ENCODE data around the gene PPP1R13B. TPM values are rescaled to one million over a fixed set of nuclear protein-coding genes. Genes with fewer than 3 reads are reported as not detected.

PPP1R13B gene
- total RNA-seq, 1 donor from 2014 or later, result 2.5 TPM

DNA sequence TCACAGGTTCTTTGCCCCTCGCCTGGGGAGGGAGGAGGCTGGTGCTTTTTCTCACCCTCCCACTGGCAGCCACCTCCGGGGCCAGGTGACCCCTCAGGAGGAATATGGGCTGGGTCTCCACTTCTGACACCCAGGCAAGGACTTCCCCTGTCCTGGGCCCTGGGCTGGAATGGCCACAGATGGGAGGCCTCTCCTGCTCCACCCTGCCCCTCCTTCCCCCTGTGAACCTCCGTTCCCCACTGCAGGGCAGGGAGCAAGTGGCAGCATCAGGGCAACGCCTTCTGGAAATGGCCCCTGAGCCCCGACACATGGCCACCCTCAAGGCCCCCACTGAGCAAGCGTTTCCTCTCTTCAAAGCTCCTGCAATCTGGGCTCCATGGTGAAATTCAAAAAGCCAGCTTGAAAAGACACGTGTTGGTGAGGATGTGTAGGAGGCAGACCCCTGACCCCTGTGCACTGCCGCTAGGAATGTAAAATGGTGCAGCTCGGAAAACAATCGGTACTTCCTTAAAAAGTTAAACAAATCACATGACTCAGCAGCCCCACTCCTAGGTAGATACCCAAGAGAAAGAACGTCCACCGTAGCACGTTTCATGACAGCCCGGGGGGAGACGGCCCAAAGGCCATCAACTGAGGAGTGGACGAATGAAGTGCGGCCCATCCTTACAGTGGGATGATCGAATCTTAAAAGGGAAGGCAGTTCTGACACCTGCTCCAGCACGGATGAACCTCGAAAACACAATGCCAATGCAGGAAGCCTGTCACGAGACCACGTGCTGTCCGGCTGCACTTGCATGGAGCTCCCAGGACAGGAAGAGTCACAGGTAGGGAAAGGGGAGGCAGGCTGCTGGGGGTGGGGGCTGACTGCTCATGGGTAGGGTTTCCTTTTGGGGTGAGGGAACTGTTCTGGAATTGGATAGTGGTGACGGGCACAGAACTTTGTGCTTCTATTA is 143.7 kb downstream of the PPP1R13B start:
- no peak overlapping the region for H3K4me2 ChIP-seq
- no peaks in the 10 kb centered on the region for H3K79me2 ChIP-seq (ENCODE audit: low read depth)
- Mint-ChIP-seq H3K9me3 (no peaks in the 10 kb centered on the region), H3K4me3 (no peak overlapping the region), H3K27ac (peak overlapping the region; percentile 88), H3K36me3 (peaks cover 21% of the 10 kb centered on the region), H3K4me1 (peaks cover 26% of the 10 kb centered on the region), H3K27me3 (ENCODE audit: insufficient read depth, low read depth) (peaks cover 9% of the 10 kb centered on the region)
- H3K27ac ChIP-seq, result no peak overlapping the region
- no peak overlapping the region for H3K4me3 ChIP-seq
- no peaks in the 10 kb centered on the region for H3K4me1 ChIP-seq
- peaks cover 8% of the 10 kb centered on the region for H3F3A ChIP-seq (ENCODE audit: low read depth)
- peaks cover 29% of the 10 kb centered on the region for H4K20me1 ChIP-seq (ENCODE audit: low read depth)
- DNase-seq (ENCODE audit: low spot score), result no peak
- no peak overlapping the region for H3K9ac ChIP-seq
- no peak overlapping the region for H2AFZ ChIP-seq (replicated peaks)
- TF ChIP-seq EZH2 (IDR thresholded peaks at IDR 0.05), result no peak
- TF ChIP-seq EZH2phosphoT487 (IDR thresholded peaks at IDR 0.05), result no peak
- TF ChIP-seq, protein P1, sequence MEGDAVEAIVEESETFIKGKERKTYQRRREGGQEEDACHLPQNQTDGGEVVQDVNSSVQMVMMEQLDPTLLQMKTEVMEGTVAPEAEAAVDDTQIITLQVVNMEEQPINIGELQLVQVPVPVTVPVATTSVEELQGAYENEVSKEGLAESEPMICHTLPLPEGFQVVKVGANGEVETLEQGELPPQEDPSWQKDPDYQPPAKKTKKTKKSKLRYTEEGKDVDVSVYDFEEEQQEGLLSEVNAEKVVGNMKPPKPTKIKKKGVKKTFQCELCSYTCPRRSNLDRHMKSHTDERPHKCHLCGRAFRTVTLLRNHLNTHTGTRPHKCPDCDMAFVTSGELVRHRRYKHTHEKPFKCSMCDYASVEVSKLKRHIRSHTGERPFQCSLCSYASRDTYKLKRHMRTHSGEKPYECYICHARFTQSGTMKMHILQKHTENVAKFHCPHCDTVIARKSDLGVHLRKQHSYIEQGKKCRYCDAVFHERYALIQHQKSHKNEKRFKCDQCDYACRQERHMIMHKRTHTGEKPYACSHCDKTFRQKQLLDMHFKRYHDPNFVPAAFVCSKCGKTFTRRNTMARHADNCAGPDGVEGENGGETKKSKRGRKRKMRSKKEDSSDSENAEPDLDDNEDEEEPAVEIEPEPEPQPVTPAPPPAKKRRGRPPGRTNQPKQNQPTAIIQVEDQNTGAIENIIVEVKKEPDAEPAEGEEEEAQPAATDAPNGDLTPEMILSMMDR (IDR thresholded peaks at IDR 0.05), result no peak
- no peaks in the 10 kb centered on the region for H3K9me3 ChIP-seq (ENCODE audit: low read depth)
- no peaks in the 10 kb centered on the region for H3K36me3 ChIP-seq
- no peaks in the 10 kb centered on the region for H3K27me3 ChIP-seq

DNA sequence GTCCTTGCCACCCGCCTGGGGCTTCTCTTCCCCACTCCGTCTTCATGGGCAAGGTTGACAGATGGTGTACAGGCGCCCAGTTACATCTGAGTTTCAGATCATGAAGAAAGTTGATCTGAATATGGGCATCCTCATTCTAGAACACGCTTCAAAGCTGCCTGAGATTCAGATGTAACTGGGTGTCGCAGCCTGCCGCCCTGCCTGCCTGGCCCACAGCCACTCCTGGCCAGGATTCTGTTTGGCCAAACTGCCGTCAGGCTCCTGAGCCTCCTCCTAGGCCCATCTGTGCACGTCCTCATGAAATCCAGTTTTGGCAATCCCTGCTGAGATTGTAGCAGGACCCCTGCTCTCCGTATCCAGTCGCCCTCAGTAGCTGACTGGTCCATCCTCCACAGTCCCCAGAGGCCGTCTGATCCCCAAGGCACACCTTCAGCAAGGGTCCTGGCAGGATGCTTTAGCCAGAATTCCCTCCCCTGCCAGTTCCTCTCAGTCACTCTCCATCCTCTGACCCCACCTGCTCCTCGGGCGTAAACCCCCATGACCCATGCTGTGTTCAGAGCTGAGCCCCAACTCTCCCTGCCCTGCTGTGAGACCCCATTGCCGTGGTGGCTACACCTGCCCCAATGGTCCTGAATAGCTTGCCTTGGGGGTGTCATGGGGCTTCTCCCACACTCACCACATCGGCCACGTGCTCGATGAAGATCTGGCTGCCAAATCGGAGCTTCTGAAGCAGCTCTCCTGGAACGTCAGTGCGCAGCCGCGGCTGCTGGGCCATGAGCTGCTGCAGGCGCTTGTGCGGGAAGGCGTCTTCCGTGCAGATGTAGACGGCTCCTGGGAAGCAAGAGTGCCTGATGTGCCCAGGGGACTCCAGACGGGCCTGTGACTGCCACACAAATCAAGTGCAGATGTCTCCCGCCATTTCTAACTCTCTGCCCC is 144.6 kb downstream of the PPP1R13B start:
- H3K36me3 Mint-ChIP-seq, result peaks cover 16% of the 10 kb centered on the region
- Histone ChIP-seq H3F3A (ENCODE audit: low read depth) (peaks cover 8% of the 10 kb centered on the region), H3K4me2 (no peak overlapping the region), H3K79me2 (ENCODE audit: low read depth) (no peaks in the 10 kb centered on the region), H3K27ac (no peak overlapping the region), H2AFZ (replicated peaks) (no peak overlapping the region), H3K36me3 (no peaks in the 10 kb centered on the region), H3K4me3 (no peak overlapping the region), H4K20me1 (ENCODE audit: low read depth) (peaks cover 32% of the 10 kb centered on the region), H3K9me3 (ENCODE audit: low read depth) (no peaks in the 10 kb centered on the region), H3K27me3 (no peaks in the 10 kb centered on the region), H3K9ac (no peak overlapping the region), H3K4me1 (no peaks in the 10 kb centered on the region)
- peak overlapping the region; percentile 76 for H3K27ac Mint-ChIP-seq
- peaks cover 9% of the 10 kb centered on the region for H3K27me3 Mint-ChIP-seq (ENCODE audit: insufficient read depth, low read depth)
- no peak for DNase-seq (ENCODE audit: low spot score)
- no peaks in the 10 kb centered on the region for H3K9me3 Mint-ChIP-seq
- H3K4me3 Mint-ChIP-seq, result no peak overlapping the region
- peaks cover 26% of the 10 kb centered on the region for H3K4me1 Mint-ChIP-seq
- TF ChIP-seq, protein P1 (IDR thresholded peaks at IDR 0.05), result no peak
- TF ChIP-seq EZH2 (IDR thresholded peaks at IDR 0.05) (no peak), EZH2phosphoT487 (IDR thresholded peaks at IDR 0.05) (no peak)

DNA sequence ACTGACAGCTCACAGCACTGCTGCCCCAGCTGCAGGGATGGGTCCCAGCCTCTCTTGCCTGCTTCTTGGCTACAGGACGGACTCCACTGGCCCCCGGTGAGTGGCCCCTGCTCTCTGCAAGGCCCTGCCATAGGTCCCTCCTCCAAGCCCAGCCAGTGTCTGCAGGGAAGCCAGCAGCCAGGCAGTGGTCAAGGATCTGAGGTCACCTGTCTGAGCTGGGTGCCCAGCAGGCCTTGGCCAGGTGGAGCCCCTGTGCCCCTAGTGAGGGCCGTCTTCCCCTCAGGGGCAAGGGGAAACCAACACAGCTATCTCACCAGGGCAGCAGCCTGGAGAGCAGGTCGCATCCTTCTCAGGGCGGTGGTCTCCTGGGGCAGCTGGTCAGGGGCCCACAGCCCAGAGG is 145.3 kb downstream of the PPP1R13B start:
- no peaks in the 10 kb centered on the region for H3K9me3 ChIP-seq (ENCODE audit: low read depth)
- H3K4me3 ChIP-seq, result no peak overlapping the region
- Mint-ChIP-seq H3K27ac (peak overlapping the region; percentile 31), H3K4me3 (no peak overlapping the region), H3K4me1 (peaks cover 28% of the 10 kb centered on the region), H3K9me3 (no peaks in the 10 kb centered on the region), H3K36me3 (peaks cover 16% of the 10 kb centered on the region), H3K27me3 (ENCODE audit: insufficient read depth, low read depth) (peaks cover 9% of the 10 kb centered on the region)
- H4K20me1 ChIP-seq (ENCODE audit: low read depth), result peaks cover 34% of the 10 kb centered on the region
- no peaks in the 10 kb centered on the region for H3K27me3 ChIP-seq
- DNase-seq (ENCODE audit: low spot score), result no peak
- peaks cover 8% of the 10 kb centered on the region for H3F3A ChIP-seq (ENCODE audit: low read depth)
- TF ChIP-seq EZH2phosphoT487 (IDR thresholded peaks at IDR 0.05), result no peak
- no peak for TF ChIP-seq EZH2 (IDR thresholded peaks at IDR 0.05)
- TF ChIP-seq, protein P1 (IDR thresholded peaks at IDR 0.05), result no peak
- no peaks in the 10 kb centered on the region for H3K4me1 ChIP-seq
- no peak overlapping the region for H3K4me2 ChIP-seq
- H3K36me3 ChIP-seq, result no peaks in the 10 kb centered on the region
- H2AFZ ChIP-seq (replicated peaks), result no peak overlapping the region
- no peak overlapping the region for H3K9ac ChIP-seq
- H3K27ac ChIP-seq, result no peak overlapping the region
- no peaks in the 10 kb centered on the region for H3K79me2 ChIP-seq (ENCODE audit: low read depth)
